SK-N-SH (cell line): Measurements from ENCODE around the gene AP1S3. TPM values are rescaled to one million over a fixed set of nuclear protein-coding genes. Genes with fewer than 3 reads are reported as not detected.

ENCODE experiments used
- CTCF ChIA-PET: fragments of 300-600, 350-600 bp; formaldehyde crosslinking; extraction: SDS; loops from one replicate; lab custom pipeline; 2021; lab: Yijun Ruan, JAX
- POLR2A ChIA-PET: fragments of 350-600 bp; sonication (Branson Sonifier 250); formaldehyde crosslinking; extraction: SDS; loops from one replicate; lab custom pipeline; 2020; ENCODE audit warnings: antibody characterized with exemption, inconsistent platforms; lab: Yijun Ruan, JAX
- DNase-seq: peaks from one replicate; pipeline ENCODE4 v3.0.0; 2012
- H2AFZ ChIP-seq: fragments of 200-600 bp; sonication (generic); 2 replicates; pipeline ENCODE4 v1.8.1; 2016; ENCODE audit warnings: antibody characterized with exemption, mild to moderate bottlenecking, low read depth
- H3F3A ChIP-seq: fragments of 200-600 bp; sonication (generic); replicated peaks from 2 replicates; pipeline ENCODE3; 2016; ENCODE audit warnings: antibody characterized with exemption, mild to moderate bottlenecking; ENCODE audit not compliant: insufficient read depth
- H3K27ac ChIP-seq, 2 experiments: fragments of 200-500 bp in 1 of 2; fragments of 200-600 bp in 1 of 2; sonication (Bioruptor generic) in 1 of 2; sonication (generic), shearing (Covaris generic) in 1 of 2; 2 replicates each; pipeline versions ENCODE4 v1.5.1 to v1.6.1; 2014 to 2016; ENCODE audit warnings: low read depth in 2 of 2, inconsistent platforms in 1 of 2, low read length in 1 of 2, mild to moderate bottlenecking in 1 of 2, mixed read lengths in 1 of 2
- H3K27me3 ChIP-seq: fragments of 200-600 bp; sonication (generic), shearing (Covaris generic); 2 replicates; pipeline ENCODE4 v1.6.1; 2016; ENCODE audit warnings: mixed run types; ENCODE audit not compliant: insufficient read depth
- H3K36me3 ChIP-seq, 2 experiments: fragments of 200-500 bp in 1 of 2; fragments of 200-600 bp in 1 of 2; sonication (Bioruptor generic) in 1 of 2; sonication (generic) in 1 of 2; replicated peaks in 1 of 2; 2 replicates each; pipeline versions ENCODE3 to v1.5.1; 2014 to 2016; ENCODE audit warnings: low read length in 1 of 2, mild to moderate bottlenecking in 1 of 2; ENCODE audit not compliant: insufficient read depth in 2 of 2, control insufficient read depth in 1 of 2
- H3K4me1 ChIP-seq, 2 experiments: fragments of 200-500 bp in 1 of 2; fragments of 200-600 bp in 1 of 2; sonication (Bioruptor generic) in 1 of 2; sonication (generic), shearing (Covaris generic) in 1 of 2; 2 replicates each; pipeline versions ENCODE4 v1.5.1 to v1.6.1; 2014 to 2016; ENCODE audit warnings: low read depth in 1 of 2, low read length in 1 of 2, mixed run types in 1 of 2; ENCODE audit not compliant: insufficient read depth in 2 of 2, control insufficient read depth in 1 of 2
- H3K4me2 ChIP-seq: fragments of 200-600 bp; sonication (generic), shearing (Covaris generic); 2 replicates; pipeline ENCODE4 v1.6.1; 2017; ENCODE audit warnings: mixed run types
- H3K4me3 ChIP-seq, 2 experiments: fragments of 200-500 bp in 1 of 2; fragments of 200-600 bp in 1 of 2; sonication (Bioruptor generic) in 1 of 2; sonication (generic), shearing (Covaris generic) in 1 of 2; 2 replicates each; pipeline versions ENCODE4 v1.5.1 to v1.8.1; 2014 to 2016; ENCODE audit warnings: low read depth in 2 of 2, inconsistent platforms in 1 of 2, low read length in 1 of 2, mild to moderate bottlenecking in 1 of 2, mixed read lengths in 1 of 2, moderate library complexity in 1 of 2
- H3K79me2 ChIP-seq: fragments of 200-600 bp; sonication (generic); 2 replicates; pipeline ENCODE4 v1.8.1; 2017; ENCODE audit warnings: mild to moderate bottlenecking; ENCODE audit not compliant: insufficient read depth
- H3K9ac ChIP-seq: fragments of 200-600 bp; sonication (generic); 2 replicates; pipeline ENCODE4 v1.6.1; 2017; ENCODE audit warnings: mixed run types
- H3K9me2 ChIP-seq: fragments of 200-600 bp; sonication (generic); 2 replicates; pipeline ENCODE4 v1.6.1; 2017; ENCODE audit warnings: mixed run types
- H3K9me3 ChIP-seq: fragments of 200-600 bp; sonication (generic); 2 replicates; pipeline ENCODE4 v1.6.1; 2017; ENCODE audit warnings: mixed run types, mild to moderate bottlenecking, moderate library complexity
- H4K20me1 ChIP-seq: fragments of 200-600 bp; sonication (generic); 2 replicates; pipeline ENCODE4 v1.6.1; 2017; ENCODE audit warnings: mild to moderate bottlenecking, mixed run types; ENCODE audit not compliant: insufficient read depth
- ELF1 ChIP-seq: IDR thresholded peaks from 2 replicates; pipeline ENCODE4 v1.4.0; 2012
- EP300 ChIP-seq, 2 experiments: IDR thresholded peaks; 2 replicates each; pipeline versions ENCODE4 v1.4.0 to v1.6.1; 2012; ENCODE audit warnings: borderline replicate concordance in 1 of 2, low read depth in 1 of 2, low read length in 1 of 2
- FOSL2 ChIP-seq: IDR thresholded peaks from 2 replicates; pipeline ENCODE4 v1.4.0; 2012; ENCODE audit warnings: low read depth, mild to moderate bottlenecking, moderate library complexity, borderline replicate concordance
- GABPA ChIP-seq: IDR thresholded peaks from 2 replicates; pipeline ENCODE4 v1.4.0; 2012; ENCODE audit warnings: low read depth, mild to moderate bottlenecking
- GATA2 ChIP-seq: sonication (generic); formaldehyde crosslinking; IDR thresholded peaks from 2 replicates; pipeline ENCODE4 v1.5.0; 2020; ENCODE audit warnings: mild to moderate bottlenecking, missing genetic modification reagents
- MEF2A ChIP-seq: IDR thresholded peaks from 2 replicates; pipeline ENCODE4 v1.4.0; 2012; ENCODE audit warnings: low read depth, borderline replicate concordance
- MXI1 ChIP-seq: IDR thresholded peaks from 2 replicates; pipeline ENCODE4 v1.6.1; 2012; ENCODE audit warnings: mild to moderate bottlenecking, low read depth, low read length, improper control_type of control experiment
- RAD21 ChIP-seq: IDR thresholded peaks from 2 replicates; pipeline ENCODE4 v1.6.1; 2012; ENCODE audit warnings: mild to moderate bottlenecking, low read length
- RCOR1 ChIP-seq: fragments of 150-350 bp; IDR thresholded peaks from 2 replicates; pipeline ENCODE4 v1.6.1; 2017; ENCODE audit warnings: antibody characterized with exemption, low read length
- RFX5 ChIP-seq: IDR thresholded peaks from 2 replicates; pipeline ENCODE4 v1.6.1; 2012; ENCODE audit warnings: mild to moderate bottlenecking, improper control_type of control experiment, low read length
- RXRA ChIP-seq: IDR thresholded peaks from 2 replicates; pipeline ENCODE4 v1.4.0; 2012; ENCODE audit warnings: low read depth, mild to moderate bottlenecking, borderline replicate concordance
- SIN3A ChIP-seq: IDR thresholded peaks from 2 replicates; pipeline ENCODE4 v1.6.1; 2012; ENCODE audit warnings: low read depth, mild to moderate bottlenecking, low read length, moderate library complexity, borderline replicate concordance
- TAF1 ChIP-seq: IDR thresholded peaks from 2 replicates; pipeline ENCODE4 v1.6.1; 2012; ENCODE audit warnings: low read depth, mild to moderate bottlenecking, low read length, moderate library complexity, borderline replicate concordance
- WGBS: methylation state at CpG from one replicate; pipeline ENCODE4 v1.1.6; 2017; ENCODE audit warnings: low lambda C conversion rate; 5-methylcytosine and 5-hydroxymethylcytosine counted together
- polyA plus RNA-seq, 3 experiments: library from polyadenylated mRNA; depleted of rRNA; stranded (reverse); fragments of >200 nt; gene quantifications; 2 replicates each; pipeline ENCODE4 v1.2.3, GENCODE V29; 2012
- TF ChIP-seq, protein P1 (sequence below): IDR thresholded peaks from 2 replicates; pipeline ENCODE4 v1.6.1; 2012; ENCODE audit warnings: mild to moderate bottlenecking, low read depth, low read length, moderate library complexity

The AP1S3 gene
- polyA plus RNA-seq, 1 of the 3 experiments (the other 2 are of a cell fraction), result 4.8 TPM

DNA sequence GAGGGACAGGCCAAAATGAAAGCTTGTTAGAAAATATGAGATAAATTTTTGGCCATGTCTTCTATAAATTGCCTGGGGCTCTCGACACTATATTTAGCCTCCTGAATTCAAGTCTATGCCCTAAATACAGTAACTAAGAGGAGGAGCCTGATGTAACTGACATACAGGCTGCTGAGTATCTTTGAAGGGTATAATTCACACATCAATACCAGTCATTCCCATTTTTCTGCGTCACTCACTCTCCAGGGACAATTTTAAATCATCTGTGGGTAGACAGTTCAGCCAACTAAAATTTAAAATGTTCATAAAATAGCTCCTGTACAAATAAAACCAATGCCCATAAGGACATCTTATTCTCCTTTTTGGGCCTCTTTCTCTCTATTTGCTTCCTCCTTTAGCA is 105.9 kb downstream of the AP1S3 start (continued):
- TF ChIP-seq, protein P1, sequence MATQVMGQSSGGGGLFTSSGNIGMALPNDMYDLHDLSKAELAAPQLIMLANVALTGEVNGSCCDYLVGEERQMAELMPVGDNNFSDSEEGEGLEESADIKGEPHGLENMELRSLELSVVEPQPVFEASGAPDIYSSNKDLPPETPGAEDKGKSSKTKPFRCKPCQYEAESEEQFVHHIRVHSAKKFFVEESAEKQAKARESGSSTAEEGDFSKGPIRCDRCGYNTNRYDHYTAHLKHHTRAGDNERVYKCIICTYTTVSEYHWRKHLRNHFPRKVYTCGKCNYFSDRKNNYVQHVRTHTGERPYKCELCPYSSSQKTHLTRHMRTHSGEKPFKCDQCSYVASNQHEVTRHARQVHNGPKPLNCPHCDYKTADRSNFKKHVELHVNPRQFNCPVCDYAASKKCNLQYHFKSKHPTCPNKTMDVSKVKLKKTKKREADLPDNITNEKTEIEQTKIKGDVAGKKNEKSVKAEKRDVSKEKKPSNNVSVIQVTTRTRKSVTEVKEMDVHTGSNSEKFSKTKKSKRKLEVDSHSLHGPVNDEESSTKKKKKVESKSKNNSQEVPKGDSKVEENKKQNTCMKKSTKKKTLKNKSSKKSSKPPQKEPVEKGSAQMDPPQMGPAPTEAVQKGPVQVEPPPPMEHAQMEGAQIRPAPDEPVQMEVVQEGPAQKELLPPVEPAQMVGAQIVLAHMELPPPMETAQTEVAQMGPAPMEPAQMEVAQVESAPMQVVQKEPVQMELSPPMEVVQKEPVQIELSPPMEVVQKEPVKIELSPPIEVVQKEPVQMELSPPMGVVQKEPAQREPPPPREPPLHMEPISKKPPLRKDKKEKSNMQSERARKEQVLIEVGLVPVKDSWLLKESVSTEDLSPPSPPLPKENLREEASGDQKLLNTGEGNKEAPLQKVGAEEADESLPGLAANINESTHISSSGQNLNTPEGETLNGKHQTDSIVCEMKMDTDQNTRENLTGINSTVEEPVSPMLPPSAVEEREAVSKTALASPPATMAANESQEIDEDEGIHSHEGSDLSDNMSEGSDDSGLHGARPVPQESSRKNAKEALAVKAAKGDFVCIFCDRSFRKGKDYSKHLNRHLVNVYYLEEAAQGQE, result no peak
- TF ChIP-seq FOSL2, result no peak
- TF ChIP-seq SIN3A, result no peak
- TF ChIP-seq MXI1, result no peak
- no peak for TF ChIP-seq MEF2A
- no peak for TF ChIP-seq RFX5
- no peak for TF ChIP-seq GATA2 (CRISPR knock-in tag)
- no peak for TF ChIP-seq RXRA

DNA sequence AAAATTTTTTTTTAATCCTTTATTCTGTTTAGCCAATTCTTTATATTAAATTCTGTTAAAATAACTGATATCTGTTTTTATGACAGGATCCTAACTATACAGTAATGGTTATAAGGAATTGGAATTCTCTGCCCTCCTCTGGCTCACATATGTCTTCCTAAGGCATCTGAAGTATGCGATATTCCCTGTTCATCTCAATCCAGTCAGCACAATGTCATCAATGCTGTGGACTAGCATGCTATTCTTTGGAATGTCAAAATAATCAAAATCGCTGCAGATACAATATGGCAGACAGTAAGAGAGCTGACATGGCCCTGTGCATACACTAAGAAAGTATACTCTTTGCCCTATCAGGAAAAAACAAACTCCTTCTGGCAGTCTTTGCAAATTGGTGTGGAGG is 107.6 kb downstream of the AP1S3 start:
- TF ChIP-seq ELF1 (no peak), EP300 (IDR thresholded peaks at IDR 0.05; ENCODE audit: borderline replicate concordance in 1 of 2, low read depth in 1 of 2, low read length in 1 of 2) (no peak), RAD21 (no peak), RCOR1 (no peak), GABPA (no peak), TAF1 (no peak)
- TF ChIP-seq, protein P1, result no peak
- no peaks in the 10 kb centered on the region for H3K9me2 ChIP-seq
- DNase-seq, result no peak
- no peak overlapping the region for H2AFZ ChIP-seq
- peaks cover 22% of the 10 kb centered on the region for H3F3A ChIP-seq
- no peak overlapping the region for H3K4me3 ChIP-seq
- peaks cover 13 to 25% of the 10 kb centered on the region in 2 experiments; a peak in 3 of 4 replicates for H3K4me1 ChIP-seq
- H3K36me3 ChIP-seq, result no peaks in the 10 kb centered on the region
- H3K4me2 ChIP-seq, result no peak overlapping the region
- 98% methylated on average over 2 of the region's 2 CpGs for WGBS
- POLR2A ChIA-PET, result no interaction called here
- CTCF ChIA-PET, result no interaction called here
- no peaks in the 10 kb centered on the region for H3K27me3 ChIP-seq
- no peak overlapping the region for H3K9ac ChIP-seq
- H4K20me1 ChIP-seq, result no peaks in the 10 kb centered on the region
- H3K9me3 ChIP-seq, result no peaks in the 10 kb centered on the region
- H3K27ac ChIP-seq, result no peak overlapping the region
- no peaks in the 10 kb centered on the region for H3K79me2 ChIP-seq
